ENCODE measurements around the gene FCHSD2. TPM values are rescaled to one million over a fixed set of nuclear protein-coding genes. Genes with fewer than 3 reads are reported as not detected.

FCHSD2 gene
- total RNA-seq, 2 donors from 2014 or later: 56.5 to 75.3 TPM

DNA sequence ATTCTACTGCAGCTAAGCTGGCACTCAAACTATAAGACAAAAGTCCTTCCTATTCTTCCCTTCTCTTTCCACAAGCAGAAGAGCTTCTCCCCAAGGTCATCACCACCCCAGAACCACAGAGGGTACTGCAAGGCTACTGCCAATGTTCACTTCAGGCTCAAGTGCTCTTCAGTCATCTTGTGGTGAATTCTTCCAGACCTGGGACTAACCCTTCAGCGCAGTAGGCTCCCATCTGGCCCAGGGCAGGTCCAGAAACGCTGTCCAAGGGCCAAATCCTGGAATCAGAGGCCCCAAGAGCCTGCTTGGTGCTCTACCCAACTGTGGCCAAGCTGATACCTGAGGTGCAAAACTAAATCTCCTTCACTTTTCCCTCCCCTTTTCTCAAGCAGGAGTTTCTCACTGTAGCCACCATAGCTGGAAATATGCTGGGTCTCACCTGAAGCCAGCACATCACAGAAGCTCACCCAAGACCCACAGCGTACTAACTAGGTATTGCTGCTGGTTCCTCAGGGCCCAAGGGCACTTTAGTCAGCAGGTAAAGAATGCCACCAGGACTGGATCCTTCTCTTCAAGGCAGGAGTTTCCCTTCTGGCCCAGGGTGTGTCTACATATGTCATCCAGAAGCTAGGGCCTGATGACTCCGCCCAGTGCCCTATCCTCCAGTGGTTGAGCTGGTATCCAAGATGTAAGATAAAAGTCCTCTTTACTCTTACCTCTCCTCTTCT lies 27.8 kb downstream of the FCHSD2 start:
- Histone ChIP-seq H3K36me3 (no peaks in the 10 kb centered on the region), H3K4me1 (ENCODE audit: control insufficient read depth in 1 of 2, low read depth in 2 of 2) (peaks cover 0 to under 1% of the 10 kb centered on the region in 2 donors), H3K9me3 (no peaks in the 10 kb centered on the region), H3K4me3 (no peak overlapping the region), H3K27ac (no peak overlapping the region), H3K27me3 (replicated peaks; ENCODE audit: insufficient read depth) (no peaks in the 10 kb centered on the region)
- no peak for ATAC-seq (ENCODE audit: insufficient number of reproducible peaks, low FRiP score, low read depth)
- TF ChIP-seq, protein P1, sequence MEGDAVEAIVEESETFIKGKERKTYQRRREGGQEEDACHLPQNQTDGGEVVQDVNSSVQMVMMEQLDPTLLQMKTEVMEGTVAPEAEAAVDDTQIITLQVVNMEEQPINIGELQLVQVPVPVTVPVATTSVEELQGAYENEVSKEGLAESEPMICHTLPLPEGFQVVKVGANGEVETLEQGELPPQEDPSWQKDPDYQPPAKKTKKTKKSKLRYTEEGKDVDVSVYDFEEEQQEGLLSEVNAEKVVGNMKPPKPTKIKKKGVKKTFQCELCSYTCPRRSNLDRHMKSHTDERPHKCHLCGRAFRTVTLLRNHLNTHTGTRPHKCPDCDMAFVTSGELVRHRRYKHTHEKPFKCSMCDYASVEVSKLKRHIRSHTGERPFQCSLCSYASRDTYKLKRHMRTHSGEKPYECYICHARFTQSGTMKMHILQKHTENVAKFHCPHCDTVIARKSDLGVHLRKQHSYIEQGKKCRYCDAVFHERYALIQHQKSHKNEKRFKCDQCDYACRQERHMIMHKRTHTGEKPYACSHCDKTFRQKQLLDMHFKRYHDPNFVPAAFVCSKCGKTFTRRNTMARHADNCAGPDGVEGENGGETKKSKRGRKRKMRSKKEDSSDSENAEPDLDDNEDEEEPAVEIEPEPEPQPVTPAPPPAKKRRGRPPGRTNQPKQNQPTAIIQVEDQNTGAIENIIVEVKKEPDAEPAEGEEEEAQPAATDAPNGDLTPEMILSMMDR (IDR thresholded peaks at IDR 0.05): no peak
- no peak for DNase-seq (ENCODE audit: low spot score)

DNA sequence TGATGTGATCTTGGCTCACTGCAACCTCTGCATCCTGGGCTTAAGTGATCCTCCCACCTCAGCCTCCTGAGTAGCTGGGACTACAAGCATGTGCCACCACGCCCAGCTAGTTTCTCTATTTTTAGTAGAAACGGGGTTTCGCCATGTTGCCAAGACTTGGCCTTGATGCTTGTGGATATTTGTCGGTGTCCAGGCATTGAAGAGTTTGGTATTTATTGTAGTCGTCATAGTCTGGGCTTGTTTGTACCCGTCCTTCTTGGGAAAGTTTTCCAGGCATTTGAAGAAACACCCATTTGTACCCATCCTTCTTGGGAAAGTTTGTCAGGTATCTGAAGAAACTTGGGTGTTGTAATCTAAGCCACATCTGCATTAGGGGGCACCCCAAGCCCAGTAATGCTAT lies 28.7 kb downstream of the FCHSD2 start:
- DNase-seq (ENCODE audit: low spot score): no peak
- no peaks in the 10 kb centered on the region for H3K4me1 ChIP-seq (ENCODE audit: control insufficient read depth in 1 of 2, low read depth in 2 of 2)
- H3K36me3 ChIP-seq: no peaks in the 10 kb centered on the region
- H3K27me3 ChIP-seq (replicated peaks; ENCODE audit: insufficient read depth): no peaks in the 10 kb centered on the region
- H3K9me3 ChIP-seq: no peaks in the 10 kb centered on the region
- ATAC-seq (ENCODE audit: insufficient number of reproducible peaks, low FRiP score, low read depth): no peak
- no peak overlapping the region for H3K4me3 ChIP-seq
- no peak overlapping the region for H3K27ac ChIP-seq
- TF ChIP-seq, protein P1 (IDR thresholded peaks at IDR 0.05): no peak

DNA sequence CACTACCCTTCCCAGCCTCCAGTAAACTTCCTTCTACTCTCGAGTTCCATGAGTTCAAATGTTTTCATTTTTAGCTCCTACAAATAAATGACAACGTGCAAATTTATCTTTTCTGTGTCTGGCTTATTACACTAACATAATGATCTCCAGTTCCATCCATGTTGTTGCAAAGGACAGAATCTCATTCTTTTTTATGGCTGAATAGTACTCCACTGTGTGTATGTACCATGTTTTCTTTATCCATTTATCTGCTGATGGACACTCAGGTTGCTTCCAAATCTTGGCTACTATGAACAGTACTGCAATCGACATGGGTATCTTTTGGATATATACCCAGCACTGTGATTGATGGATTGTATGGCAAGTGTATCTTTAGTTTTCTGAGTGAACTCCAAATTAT lies 34.5 kb downstream of the FCHSD2 start:
- no peak overlapping the region for H3K27ac ChIP-seq
- H3K36me3 ChIP-seq: no peaks in the 10 kb centered on the region
- TF ChIP-seq, protein P1 (IDR thresholded peaks at IDR 0.05): no peak
- no peaks in the 10 kb centered on the region for H3K27me3 ChIP-seq (replicated peaks; ENCODE audit: insufficient read depth)
- no peaks in the 10 kb centered on the region for H3K9me3 ChIP-seq
- no peak for ATAC-seq (ENCODE audit: insufficient number of reproducible peaks, low FRiP score, low read depth)
- DNase-seq (ENCODE audit: low spot score): no peak
- no peak overlapping the region for H3K4me3 ChIP-seq
- H3K4me1 ChIP-seq (ENCODE audit: control insufficient read depth in 1 of 2, low read depth in 2 of 2): peaks cover 0 to 6% of the 10 kb centered on the region in 2 donors

DNA sequence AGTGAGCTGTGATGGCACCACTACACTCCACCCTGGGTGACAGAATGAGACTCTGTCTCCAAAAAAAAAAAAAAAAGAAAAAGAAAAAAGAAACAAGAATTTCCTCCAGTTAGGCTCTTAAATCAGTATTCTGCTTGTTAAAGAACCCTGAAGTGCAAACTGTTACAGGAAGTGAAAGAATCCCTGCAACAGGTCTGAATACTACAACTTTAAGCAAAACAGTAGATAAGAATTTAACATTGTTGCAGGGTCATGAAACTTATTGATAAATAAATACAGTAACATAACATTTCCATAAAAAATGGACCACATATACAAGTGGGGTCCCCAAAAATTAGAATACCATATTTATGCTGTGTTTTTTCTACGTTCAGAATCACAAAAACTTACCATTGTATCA lies 35.8 kb downstream of the FCHSD2 start:
- TF ChIP-seq, protein P1 (IDR thresholded peaks at IDR 0.05): no peak

DNA sequence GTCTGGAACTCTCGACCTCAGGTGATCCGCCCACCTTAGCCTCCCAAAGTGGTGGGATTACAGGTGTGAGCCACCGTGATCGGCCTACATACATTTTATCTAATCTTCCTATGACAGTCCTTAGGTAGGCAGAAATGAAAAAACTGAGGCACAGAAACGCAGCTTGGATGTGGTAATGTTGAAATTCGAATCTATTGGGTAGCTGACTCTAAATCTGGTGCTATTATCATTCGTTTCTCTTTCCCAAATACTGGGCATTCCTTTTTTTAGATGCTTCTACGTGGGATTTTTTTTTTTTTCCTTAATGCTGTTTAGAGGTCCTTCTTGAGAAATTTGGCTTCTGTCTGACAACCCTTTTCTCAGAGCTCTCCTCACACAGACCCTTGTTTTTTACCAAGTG lies 41.5 kb downstream of the FCHSD2 start:
- H3K36me3 ChIP-seq: no peaks in the 10 kb centered on the region
- ATAC-seq (ENCODE audit: insufficient number of reproducible peaks, low FRiP score, low read depth): no peak
- H3K27me3 ChIP-seq (replicated peaks; ENCODE audit: insufficient read depth): no peaks in the 10 kb centered on the region
- H3K4me1 ChIP-seq (ENCODE audit: control insufficient read depth in 1 of 2, low read depth in 2 of 2): peaks cover 3 to 19% of the 10 kb centered on the region in 2 donors
- no peak overlapping the region for H3K27ac ChIP-seq
- TF ChIP-seq, protein P1 (IDR thresholded peaks at IDR 0.05): no peak
- H3K9me3 ChIP-seq: no peaks in the 10 kb centered on the region
- no peak overlapping the region for H3K4me3 ChIP-seq
- no peak for DNase-seq (ENCODE audit: low spot score)

More for the DNA sequence above, 35.8 kb downstream of the FCHSD2 start:
- Histone ChIP-seq H3K9me3 (no peaks in the 10 kb centered on the region), H3K27ac (no peak overlapping the region), H3K36me3 (no peaks in the 10 kb centered on the region), H3K4me3 (no peak overlapping the region), H3K4me1 (ENCODE audit: control insufficient read depth in 1 of 2, low read depth in 2 of 2) (peaks cover 0 to 6% of the 10 kb centered on the region in 2 donors), H3K27me3 (replicated peaks; ENCODE audit: insufficient read depth) (no peaks in the 10 kb centered on the region)
- no peak for ATAC-seq (ENCODE audit: insufficient number of reproducible peaks, low FRiP score, low read depth)
- no peak for DNase-seq (ENCODE audit: low spot score)

All from thoracic aorta (tissue), 2 donors.